ENCODE data around the gene CHRD. TPM values are rescaled to one million over a fixed set of nuclear protein-coding genes. Genes with fewer than 3 reads are reported as not detected.

Gene CHRD
- total RNA-seq, 4 donors from 2014 or later, result 29.1 to 44.6 (median 34.3) TPM

GRCh38 chr3:184387174-184387714, 7.4 kb downstream of the CHRD start:
- TF ChIP-seq EP300 (IDR thresholded peaks at IDR 0.05), result no peak
- TF ChIP-seq POLR2A (IDR thresholded peaks at IDR 0.05), result no peak
- no peak for TF ChIP-seq CTCF (IDR thresholded peaks at IDR 0.05)
- 84 to 91% methylated on average over 6 to 12 of the region's 12 CpGs for WGBS, 2 donors
- Histone ChIP-seq H3K27ac (no peak overlapping the region), H3K4me3 (no peak overlapping the region), H3K9me3 (no peaks in the 10 kb centered on the region), H3K4me1 (no peaks in the 10 kb centered on the region), H3K36me3 (peaks cover 0 to 38% (median 0%) of the 10 kb centered on the region in 3 donors), H3K27me3 (no peaks in the 10 kb centered on the region)
- no peak for DNase-seq (ENCODE audit: low spot score in 2 of 2)

GRCh38 chr3:184388164-184388935, 8.5 kb downstream of the CHRD start:
- DNase-seq (ENCODE audit: low spot score in 2 of 2), result no peak
- peaks cover 0 to 29% (median 0%) of the 10 kb centered on the region in 3 donors for H3K36me3 ChIP-seq
- TF ChIP-seq CTCF (IDR thresholded peaks at IDR 0.05), result no peak
- no peak for TF ChIP-seq EP300 (IDR thresholded peaks at IDR 0.05)
- no peak for TF ChIP-seq POLR2A (IDR thresholded peaks at IDR 0.05)
- H3K27ac ChIP-seq, result no peak overlapping the region
- WGBS, 2 donors, result 75 to 76% methylated on average over 7 to 8 of the region's 8 CpGs
- no peaks in the 10 kb centered on the region for H3K27me3 ChIP-seq
- H3K4me3 ChIP-seq, result no peak overlapping the region
- no peaks in the 10 kb centered on the region for H3K4me1 ChIP-seq
- no peaks in the 10 kb centered on the region for H3K9me3 ChIP-seq

DNA sequence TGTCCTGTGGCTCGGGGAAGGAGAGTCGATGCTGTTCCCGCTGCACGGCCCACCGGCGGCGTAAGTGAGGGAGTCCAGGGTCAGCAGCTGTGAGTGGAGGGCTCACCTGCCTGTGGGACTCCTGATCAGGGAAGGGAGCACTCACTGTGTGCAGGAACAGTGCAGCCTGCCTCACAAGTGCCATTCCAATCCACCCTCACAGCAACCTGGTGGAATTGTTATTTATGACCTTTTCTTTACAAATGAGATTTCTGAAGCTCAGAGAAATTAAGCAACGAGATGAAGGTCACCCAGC, 9.0 kb downstream of the CHRD start:
- TF ChIP-seq EP300 (IDR thresholded peaks at IDR 0.05) (no peak), CTCF (IDR thresholded peaks at IDR 0.05) (no peak)
- Histone ChIP-seq H3K4me3 (no peak overlapping the region), H3K36me3 (peaks cover 0 to 29% (median 0%) of the 10 kb centered on the region in 3 donors), H3K27ac (no peak overlapping the region), H3K27me3 (no peaks in the 10 kb centered on the region), H3K4me1 (no peaks in the 10 kb centered on the region), H3K9me3 (no peaks in the 10 kb centered on the region)
- 77 to 79% methylated on average over 8 of the region's 8 CpGs for WGBS, 2 donors
- DNase-seq (ENCODE audit: low spot score in 2 of 2), result no peak

- no peak overlapping the region for H3K27ac ChIP-seq
- no peak for TF ChIP-seq CTCF (IDR thresholded peaks at IDR 0.05)
- TF ChIP-seq POLR2A (IDR thresholded peaks at IDR 0.05), result no peak
- H3K4me3 ChIP-seq, result no peak overlapping the region
- H3K27me3 ChIP-seq, result no peaks in the 10 kb centered on the region
- H3K36me3 ChIP-seq, result peaks cover 0 to 29% (median 0%) of the 10 kb centered on the region in 3 donors
- no peak for DNase-seq (ENCODE audit: low spot score in 2 of 2)
- H3K9me3 ChIP-seq, result no peaks in the 10 kb centered on the region
- H3K4me1 ChIP-seq, result no peaks in the 10 kb centered on the region
- WGBS, 2 donors, result 46 to 53% methylated on average over 5 of the region's 5 CpGs
These were observed 9.5 kb downstream of the CHRD start for GRCh38 chr3:184389384-184389783.

DNA sequence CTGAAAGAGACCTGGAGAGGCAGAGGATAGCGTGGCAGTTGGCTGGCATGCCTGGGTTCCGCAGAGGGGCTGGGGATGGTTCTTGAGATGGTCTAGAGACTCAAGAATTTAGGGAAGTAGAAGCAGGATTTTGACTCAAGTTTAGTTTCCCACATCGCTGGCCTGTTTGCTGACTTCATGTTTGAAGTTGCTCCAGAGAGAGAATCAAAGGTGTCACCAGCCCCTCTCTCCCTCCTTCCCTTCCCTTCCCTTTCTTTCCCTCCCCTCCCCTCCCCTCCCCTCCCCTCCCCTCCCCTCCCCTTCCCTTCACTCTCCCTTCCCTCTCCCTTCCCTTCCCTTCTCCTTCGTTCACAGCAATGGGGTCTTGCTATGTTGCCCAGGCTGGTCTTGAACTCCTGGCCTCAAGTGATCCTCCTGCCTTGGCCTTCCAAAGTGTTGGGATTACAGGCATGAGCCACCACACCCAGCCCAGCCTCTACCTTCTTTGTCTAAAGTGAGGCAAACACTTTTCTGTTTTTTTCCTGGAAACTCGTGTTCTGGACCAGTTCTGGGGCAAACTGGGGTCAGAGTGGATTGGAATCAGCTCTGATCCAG, 10.2 kb downstream of the CHRD start:
- Histone ChIP-seq H3K36me3 (peaks cover 0 to 29% (median 0%) of the 10 kb centered on the region in 3 donors), H3K9me3 (no peaks in the 10 kb centered on the region), H3K27ac (no peak overlapping the region), H3K4me1 (no peaks in the 10 kb centered on the region), H3K27me3 (no peaks in the 10 kb centered on the region), H3K4me3 (no peak overlapping the region)
- TF ChIP-seq CTCF (IDR thresholded peaks at IDR 0.05), result no peak
- TF ChIP-seq EP300 (IDR thresholded peaks at IDR 0.05), result no peak
- no peak for TF ChIP-seq POLR2A (IDR thresholded peaks at IDR 0.05)
- WGBS, 2 donors, result 81 to 84% methylated on average over 5 of the region's 5 CpGs
- DNase-seq (ENCODE audit: low spot score in 2 of 2), result no peak

All from tibial nerve (tissue), 4 donors.